HUES64 (cell line): ENCODE measurements around the gene CTBP2.
A peak's percentile ranks its signal among the peaks of the same experiment; 100 is the strongest.
"Not testable (repeated sequence)": the region's sequence is repeated elsewhere in the genome, so short reads cannot be mapped to it uniquely, and the experiment has no call there.

Source experiments
- H3K27ac ChIP-seq: 2 replicates; pipeline ENCODE4 v1.7.0; 2013; ENCODE audit warnings: low read depth, low read length, inconsistent platforms
- H3K27me3 ChIP-seq: 2 replicates; pipeline ENCODE4 v1.6.1; 2013; ENCODE audit warnings: mild to moderate bottlenecking, low read length; ENCODE audit not compliant: insufficient read depth
- H3K36me3 ChIP-seq: 2 replicates; pipeline ENCODE4 v1.6.1; 2013; ENCODE audit warnings: mild to moderate bottlenecking, low read length; ENCODE audit not compliant: insufficient read depth
- H3K4me1 ChIP-seq: 2 replicates; pipeline ENCODE4 v1.6.1; 2013; ENCODE audit warnings: mild to moderate bottlenecking, low read length, moderate library complexity; ENCODE audit not compliant: insufficient read depth
- H3K4me3 ChIP-seq: 2 replicates; pipeline ENCODE4 v1.5.1; 2013; ENCODE audit warnings: mild to moderate bottlenecking, low read length, moderate library complexity
- H3K9ac ChIP-seq: 2 replicates; pipeline ENCODE4 v1.6.1; 2013; ENCODE audit warnings: mild to moderate bottlenecking, low read depth, low read length
- H3K9me3 ChIP-seq: 2 replicates; pipeline ENCODE4 v1.6.1; 2013; ENCODE audit warnings: low read depth, low read length; ENCODE audit not compliant: insufficient read depth
- WGBS: fragments of 150-250, 120-280 bp; methylation state at CpG from one replicate; pipeline ENCODE4 v1.1.7; 2013; ENCODE audit warnings: missing lambda C conversion rate; 5-methylcytosine and 5-hydroxymethylcytosine counted together

The CTBP2 gene

GRCh38 chr10:125156196-125156595 is 4.2 kb downstream of the CTBP2 start:
- H3K9me3 ChIP-seq = no peaks in the 10 kb centered on the region
- 14% methylated on average over 3 of the region's 3 CpGs for WGBS
- H3K36me3 ChIP-seq = peaks cover 2% of the 10 kb centered on the region
- H3K9ac ChIP-seq = peak overlapping the region; percentile 81
- peaks cover 60% of the 10 kb centered on the region for H3K4me1 ChIP-seq
- H3K27ac ChIP-seq = peak overlapping the region; percentile 94; the same call in 1 of the 2 replicates
- no peaks in the 10 kb centered on the region for H3K27me3 ChIP-seq
- peak overlapping the region; percentile 95 for H3K4me3 ChIP-seq

GRCh38 chr10:125155101-125155500 is 5.3 kb downstream of the CTBP2 start:
- peaks cover 13% of the 10 kb centered on the region for H3K36me3 ChIP-seq
- peak overlapping the region; percentile 95 for H3K4me3 ChIP-seq
- peaks cover 70% of the 10 kb centered on the region for H3K4me1 ChIP-seq
- 7% methylated on average over 8 of the region's 8 CpGs for WGBS
- H3K9me3 ChIP-seq = no peaks in the 10 kb centered on the region
- peak overlapping the region; percentile 94 for H3K27ac ChIP-seq
- peak overlapping the region; percentile 81 for H3K9ac ChIP-seq
- no peaks in the 10 kb centered on the region for H3K27me3 ChIP-seq

- H3K4me3 ChIP-seq = peak overlapping the region; percentile 95
- H3K9ac ChIP-seq = peak overlapping the region; percentile 81
- no peaks in the 10 kb centered on the region for H3K27me3 ChIP-seq
- whole genome bisulfite sequencing = 2% methylated on average over 5 of the region's 6 CpGs
- H3K27ac ChIP-seq = peak overlapping the region; percentile 94
- H3K9me3 ChIP-seq = no peaks in the 10 kb centered on the region
- H3K36me3 ChIP-seq = peaks cover 18% of the 10 kb centered on the region
- peaks cover 75% of the 10 kb centered on the region for H3K4me1 ChIP-seq
Observed at GRCh38 chr10:125154529-125154928, 5.8 kb downstream of the CTBP2 start.

- Histone ChIP-seq H3K36me3 (peaks cover 24% of the 10 kb centered on the region), H3K9me3 (no peaks in the 10 kb centered on the region), H3K4me3 (peak overlapping the region; percentile 95), H3K27me3 (no peaks in the 10 kb centered on the region), H3K9ac (peak overlapping the region; percentile 81), H3K4me1 (peaks cover 82% of the 10 kb centered on the region), H3K27ac (peak overlapping the region; percentile 94)
- 28% methylated on average over 9 of the region's 9 CpGs for WGBS
Observed at GRCh38 chr10:125153703-125154490, 6.5 kb downstream of the CTBP2 start.

GRCh38 chr10:125152450-125153368 is 7.7 kb downstream of the CTBP2 start:
- H3K4me3 ChIP-seq = peak overlapping the region; percentile 95
- H3K9me3 ChIP-seq = no peaks in the 10 kb centered on the region
- H3K9ac ChIP-seq = peak overlapping the region; percentile 27
- peaks cover 30% of the 10 kb centered on the region for H3K36me3 ChIP-seq
- WGBS = 21% methylated on average over 18 of the region's 21 CpGs
- H3K27ac ChIP-seq = peak overlapping the region; percentile 94
- H3K4me1 ChIP-seq = peaks cover 92% of the 10 kb centered on the region
- H3K27me3 ChIP-seq = no peaks in the 10 kb centered on the region

GRCh38 chr10:125151553-125152449 is 8.6 kb downstream of the CTBP2 start:
- peak overlapping the region; percentile 94 for H3K27ac ChIP-seq
- H3K36me3 ChIP-seq = peaks cover 32% of the 10 kb centered on the region
- H3K4me1 ChIP-seq = peaks cover 92% of the 10 kb centered on the region
- H3K9me3 ChIP-seq = no peaks in the 10 kb centered on the region
- WGBS = 4% methylated on average over 78 of the region's 81 CpGs
- H3K27me3 ChIP-seq = no peaks in the 10 kb centered on the region
- peak overlapping the region; percentile 60 for H3K9ac ChIP-seq
- H3K4me3 ChIP-seq = peak overlapping the region; percentile 95

DNA sequence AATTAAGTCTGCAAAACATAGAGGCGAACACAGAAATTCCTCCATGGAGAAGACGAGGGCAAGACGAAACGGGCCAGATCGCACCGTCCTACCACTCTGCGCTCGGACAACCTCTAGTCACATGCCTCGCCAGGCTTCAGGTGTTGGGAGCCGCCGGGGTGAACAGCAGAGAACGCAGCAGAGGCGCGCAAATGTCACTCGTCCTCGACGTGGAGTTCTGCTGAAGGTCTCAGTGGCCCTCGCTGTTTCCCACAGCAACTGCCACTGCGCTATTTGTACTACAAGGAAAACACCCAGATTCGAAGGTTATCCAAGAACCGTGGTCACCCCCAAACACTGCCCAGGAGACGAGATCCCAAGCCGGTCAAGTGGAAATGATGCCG is 9.2 kb downstream of the CTBP2 start:
- H3K36me3 ChIP-seq = peaks cover 35% of the 10 kb centered on the region
- 81% methylated on average over 24 of the region's 24 CpGs for WGBS
- H3K27ac ChIP-seq = peak overlapping the region; percentile 94
- H3K9me3 ChIP-seq = no peaks in the 10 kb centered on the region
- no peaks in the 10 kb centered on the region for H3K27me3 ChIP-seq
- H3K4me3 ChIP-seq = peak overlapping the region; percentile 95
- peak overlapping the region; percentile 60 for H3K9ac ChIP-seq
- H3K4me1 ChIP-seq = peaks cover 85% of the 10 kb centered on the region

DNA sequence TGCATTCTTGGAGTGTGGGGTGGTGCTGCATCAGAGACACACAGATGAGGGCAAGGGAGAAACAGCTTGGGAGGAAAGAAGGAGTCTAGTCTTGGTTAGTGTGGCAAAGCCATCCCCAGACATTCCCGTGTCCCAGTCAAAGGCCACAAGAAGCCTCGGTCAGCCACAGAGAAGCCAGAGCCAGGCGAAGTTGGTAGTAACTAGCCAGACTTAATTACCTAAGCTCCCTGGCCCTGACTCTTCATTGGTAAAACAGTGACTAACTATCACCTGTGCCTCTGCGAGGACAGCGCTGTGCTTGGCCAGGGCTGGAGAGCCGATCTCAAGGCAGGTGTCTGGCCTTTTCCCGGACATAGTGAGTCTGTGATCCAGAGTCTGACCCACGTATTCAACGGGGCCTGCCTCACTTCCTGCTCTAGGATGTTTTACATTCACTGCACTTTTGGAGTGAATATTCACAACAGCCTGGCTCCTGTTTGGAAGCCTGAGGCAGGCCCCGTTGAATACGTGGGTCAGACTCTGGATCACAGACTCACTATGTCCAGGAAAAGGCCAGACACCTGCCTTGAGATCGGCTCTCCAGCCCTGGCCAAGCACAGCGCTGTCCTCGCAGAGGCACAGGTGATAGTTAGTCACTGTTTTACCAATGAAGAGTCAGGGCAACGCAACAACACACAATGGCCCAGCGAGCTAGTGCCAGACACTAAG is 9.8 kb downstream of the CTBP2 start:
- Histone ChIP-seq H3K9ac (0 out of 2 replicates have a peak overlapping the region, but pooled peaks have one; percentile 60), H3K4me3 (peak overlapping the region; percentile 95; the same call in 1 of the 2 replicates), H3K4me1 (peaks cover 80% of the 10 kb centered on the region), H3K36me3 (peaks cover 35% of the 10 kb centered on the region), H3K27ac (peak overlapping the region; percentile 94)
- not testable (repeated sequence) for H3K9me3 ChIP-seq, H3K27me3 ChIP-seq
- 78% methylated on average over 16 of the region's 16 CpGs for WGBS

GRCh38 chr10:125149680-125150047 is 10.7 kb downstream of the CTBP2 start:
- H3K4me3 ChIP-seq = no peak overlapping the region
- H3K36me3 ChIP-seq = peaks cover 35% of the 10 kb centered on the region
- H3K27ac ChIP-seq = peak overlapping the region; percentile 63; the same call in 1 of the 2 replicates
- WGBS = 84% methylated on average over 7 of the region's 7 CpGs
- no peaks in the 10 kb centered on the region for H3K9me3 ChIP-seq
- no peaks in the 10 kb centered on the region for H3K27me3 ChIP-seq
- H3K4me1 ChIP-seq = peaks cover 80% of the 10 kb centered on the region
- no peak overlapping the region for H3K9ac ChIP-seq
